ENCODE results near the gene ZYG11B.
"Not testable (repeated sequence)": the region's sequence is repeated elsewhere in the genome, so short reads cannot be mapped to it uniquely, and the experiment has no call there.

Gene ZYG11B

GRCh38 chr1:52707927-52708655 lies 18.2 kb upstream of the ZYG11B start:
- peak; percentile 89 for DNase-seq

GRCh38 chr1:52709016-52709415 lies 17.2 kb upstream of the ZYG11B start:
- no peak for DNase-seq

GRCh38 chr1:52713590-52713989 lies 12.7 kb upstream of the ZYG11B start:
- DNase-seq, result no peak

GRCh38 chr1:52715296-52715695 lies 11.0 kb upstream of the ZYG11B start:
- DNase-seq, result not testable (repeated sequence)

GRCh38 chr1:52723260-52723659 lies 3.0 kb upstream of the ZYG11B start:
- DNase-seq, result no peak

GRCh38 chr1:52725903-52726264 lies 369 bp upstream of the ZYG11B start:
- DNase-seq, result no peak

- DNase-seq, result peak; percentile 24
These were observed 897 bp downstream of the ZYG11B start for GRCh38 chr1:52727114-52727586.

- DNase-seq, result no peak
These were observed 1.9 kb downstream of the ZYG11B start for GRCh38 chr1:52727956-52728656.

GRCh38 chr1:52733368-52733767 lies 7.1 kb downstream of the ZYG11B start:
- DNase-seq, result no peak

- DNase-seq, result not testable (repeated sequence)
These were observed 9.1 kb downstream of the ZYG11B start for GRCh38 chr1:52735371-52735770.

- DNase-seq, result no peak
These were observed 11.9 kb downstream of the ZYG11B start for GRCh38 chr1:52738148-52738547.

GRCh38 chr1:52738893-52739292 lies 12.6 kb downstream of the ZYG11B start:
- DNase-seq, result no peak

- DNase-seq, result no peak
These were observed 13.6 kb downstream of the ZYG11B start for GRCh38 chr1:52739699-52740467.

- DNase-seq, result no peak
These were observed 15.0 kb downstream of the ZYG11B start for GRCh38 chr1:52741259-52741658.

GRCh38 chr1:52746189-52746588 lies 19.9 kb downstream of the ZYG11B start:
- DNase-seq, result no peak

- no peak for DNase-seq
These were observed 21.2 kb downstream of the ZYG11B start for GRCh38 chr1:52747450-52747849.

- no peak for DNase-seq
These were observed 21.9 kb downstream of the ZYG11B start for GRCh38 chr1:52748119-52748518.

GRCh38 chr1:52749496-52749895 lies 23.2 kb downstream of the ZYG11B start:
- DNase-seq, result not testable (repeated sequence)

GRCh38 chr1:52750139-52750538 lies 23.9 kb downstream of the ZYG11B start:
- DNase-seq, result not testable (repeated sequence)

- peak; percentile 72 for DNase-seq
These were observed 25.6 kb downstream of the ZYG11B start for GRCh38 chr1:52751589-52752483.

GRCh38 chr1:52752484-52752826 lies 26.2 kb downstream of the ZYG11B start:
- peak; percentile 27 for DNase-seq

- DNase-seq, result no peak
These were observed 26.9 kb downstream of the ZYG11B start for GRCh38 chr1:52753169-52753568.
